ENCODE data around the gene MDC1. TPM values are rescaled to one million over a fixed set of nuclear protein-coding genes. Genes with fewer than 3 reads are reported as not detected.
A peak's percentile ranks its signal among the peaks of the same experiment; 100 is the strongest.

The MDC1 gene
- total and polyA plus RNA-seq, 8 donors: 12.3 to 28.0 (median 15.5) TPM

DNA sequence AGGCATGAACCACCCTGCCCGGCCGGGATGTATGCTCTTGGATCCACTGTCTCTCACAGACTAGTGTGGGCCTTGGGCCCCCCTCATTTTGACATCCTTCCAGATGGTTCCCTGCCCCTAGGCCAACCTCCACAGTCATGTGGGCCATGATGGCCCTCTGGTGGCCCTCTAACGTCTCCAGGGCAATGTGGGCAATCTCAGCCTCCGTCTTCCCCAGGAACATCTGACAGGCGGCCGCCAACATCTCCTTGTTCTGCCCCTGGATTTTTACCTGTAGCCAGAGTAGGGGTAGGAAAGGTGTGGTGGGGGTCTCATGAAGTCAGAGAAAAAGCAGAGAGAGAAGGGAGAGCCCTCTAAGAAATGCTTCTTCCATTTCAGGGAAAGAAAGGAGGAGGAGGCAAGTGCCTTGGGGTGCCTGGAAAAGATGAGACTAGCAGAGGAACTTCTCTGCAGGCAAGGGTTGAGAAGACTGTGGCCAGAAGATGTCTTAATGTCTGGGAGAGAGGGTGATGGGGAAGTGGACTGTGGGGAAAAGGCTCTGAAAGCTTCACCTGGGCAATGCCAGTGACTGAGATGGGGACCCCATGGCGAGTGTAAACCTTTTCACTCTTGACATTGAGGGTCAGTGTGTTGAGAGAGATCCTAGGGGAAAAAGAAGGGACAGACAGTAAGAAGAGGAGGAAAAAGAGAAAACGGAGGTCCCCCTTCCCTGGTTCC lies 24.1 kb upstream of the MDC1 start:
- TF ChIP-seq, protein P1, sequence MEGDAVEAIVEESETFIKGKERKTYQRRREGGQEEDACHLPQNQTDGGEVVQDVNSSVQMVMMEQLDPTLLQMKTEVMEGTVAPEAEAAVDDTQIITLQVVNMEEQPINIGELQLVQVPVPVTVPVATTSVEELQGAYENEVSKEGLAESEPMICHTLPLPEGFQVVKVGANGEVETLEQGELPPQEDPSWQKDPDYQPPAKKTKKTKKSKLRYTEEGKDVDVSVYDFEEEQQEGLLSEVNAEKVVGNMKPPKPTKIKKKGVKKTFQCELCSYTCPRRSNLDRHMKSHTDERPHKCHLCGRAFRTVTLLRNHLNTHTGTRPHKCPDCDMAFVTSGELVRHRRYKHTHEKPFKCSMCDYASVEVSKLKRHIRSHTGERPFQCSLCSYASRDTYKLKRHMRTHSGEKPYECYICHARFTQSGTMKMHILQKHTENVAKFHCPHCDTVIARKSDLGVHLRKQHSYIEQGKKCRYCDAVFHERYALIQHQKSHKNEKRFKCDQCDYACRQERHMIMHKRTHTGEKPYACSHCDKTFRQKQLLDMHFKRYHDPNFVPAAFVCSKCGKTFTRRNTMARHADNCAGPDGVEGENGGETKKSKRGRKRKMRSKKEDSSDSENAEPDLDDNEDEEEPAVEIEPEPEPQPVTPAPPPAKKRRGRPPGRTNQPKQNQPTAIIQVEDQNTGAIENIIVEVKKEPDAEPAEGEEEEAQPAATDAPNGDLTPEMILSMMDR (IDR thresholded peaks at IDR 0.05): no peak
- peaks cover 0 to 38% (median 10%) of the 10 kb centered on the region in 3 donors for H3K4me1 ChIP-seq
- H3K4me3 ChIP-seq: peak overlapping the region; percentile 67 to 97 (median 88)
- H3K36me3 ChIP-seq: peaks cover 0 to 8% (median 0%) of the 10 kb centered on the region in 3 donors
- intact Hi-C loops (cut with DNase I): no loop called here
- no peaks in the 10 kb centered on the region for H3K27me3 ChIP-seq
- H3K9me3 ChIP-seq: no peaks in the 10 kb centered on the region
- DNase-seq: peak in 1 of 6 donors; percentile 34
- no peak for FAIRE-seq
- H3K27ac ChIP-seq: peak overlapping the region in 3 of 4 donors; percentile 80 to 98 (median 95)
- 72 to 76% methylated on average over 8 of the region's 8 CpGs for WGBS, 2 donors
- ATAC-seq: no peak

DNA sequence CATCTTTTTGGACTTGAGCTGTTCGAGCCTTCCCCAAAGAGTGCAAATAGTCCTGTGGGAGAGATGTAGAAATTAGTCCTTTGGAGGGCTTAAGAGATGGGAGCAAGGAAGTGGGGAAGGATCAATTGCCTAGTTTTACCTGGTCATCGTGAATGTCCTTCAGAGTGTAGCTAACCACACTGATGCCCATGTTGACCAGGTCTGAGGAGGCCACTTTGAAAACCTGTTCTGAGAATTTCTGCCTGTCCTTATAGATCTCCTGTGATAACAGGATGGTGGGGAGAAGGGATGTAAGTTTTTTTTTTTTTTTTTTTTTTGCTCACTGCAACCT lies 23.4 kb upstream of the MDC1 start:
- no peak overlapping the region for H3K27ac ChIP-seq
- TF ChIP-seq, protein P1 (IDR thresholded peaks at IDR 0.05): no peak
- intact Hi-C loops (cut with DNase I): no loop called here
- ATAC-seq (no peak), FAIRE-seq (no peak), DNase-seq (no peak)
- 87 to 88% methylated on average over 2 of the region's 2 CpGs for WGBS, 2 donors
- H3K4me3 ChIP-seq: no peak overlapping the region
- H3K4me1 ChIP-seq: peaks cover 0 to 38% (median 10%) of the 10 kb centered on the region in 3 donors
- H3K9me3 ChIP-seq: no peaks in the 10 kb centered on the region
- no peaks in the 10 kb centered on the region for H3K27me3 ChIP-seq
- peaks cover 0 to 8% (median 0%) of the 10 kb centered on the region in 3 donors for H3K36me3 ChIP-seq

DNA sequence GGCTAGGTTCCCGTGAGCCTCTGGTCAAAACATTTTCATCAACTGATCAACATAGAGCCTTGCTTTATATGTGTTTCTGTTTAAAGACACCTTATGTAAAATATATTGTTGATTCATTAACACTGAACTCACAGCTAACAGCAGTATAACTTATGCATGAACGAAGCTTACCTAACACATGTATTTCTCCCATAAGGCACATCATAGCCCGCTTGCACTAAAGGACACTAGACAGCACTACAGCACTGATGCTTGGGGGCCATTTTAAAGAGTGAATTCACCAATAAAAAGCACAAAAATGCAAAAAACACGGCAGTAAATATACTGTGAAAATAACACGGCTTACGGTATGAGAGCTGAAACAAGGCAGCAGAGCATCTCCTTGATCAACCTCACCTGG lies 21.5 kb upstream of the MDC1 start:
- Histone ChIP-seq H3K36me3 (peaks cover 0 to 13% (median 0%) of the 10 kb centered on the region in 3 donors), H3K27me3 (no peaks in the 10 kb centered on the region), H3K27ac (no peak overlapping the region), H3K9me3 (no peaks in the 10 kb centered on the region), H3K4me1 (peaks cover 0 to 32% (median 10%) of the 10 kb centered on the region in 3 donors), H3K4me3 (no peak overlapping the region)
- intact Hi-C loops (cut with DNase I): loop anchor here in 1 of 3 donors (10.0 kb wide), 1 partner anchor 146 kb away; the partner anchor contains the start of gene DDR1
- ATAC-seq (no peak), DNase-seq (no peak), FAIRE-seq (no peak)
- TF ChIP-seq, protein P1 (IDR thresholded peaks at IDR 0.05): no peak
- 79 to 80% methylated on average over 6 of the region's 6 CpGs for whole genome bisulfite sequencing, 2 donors

DNA sequence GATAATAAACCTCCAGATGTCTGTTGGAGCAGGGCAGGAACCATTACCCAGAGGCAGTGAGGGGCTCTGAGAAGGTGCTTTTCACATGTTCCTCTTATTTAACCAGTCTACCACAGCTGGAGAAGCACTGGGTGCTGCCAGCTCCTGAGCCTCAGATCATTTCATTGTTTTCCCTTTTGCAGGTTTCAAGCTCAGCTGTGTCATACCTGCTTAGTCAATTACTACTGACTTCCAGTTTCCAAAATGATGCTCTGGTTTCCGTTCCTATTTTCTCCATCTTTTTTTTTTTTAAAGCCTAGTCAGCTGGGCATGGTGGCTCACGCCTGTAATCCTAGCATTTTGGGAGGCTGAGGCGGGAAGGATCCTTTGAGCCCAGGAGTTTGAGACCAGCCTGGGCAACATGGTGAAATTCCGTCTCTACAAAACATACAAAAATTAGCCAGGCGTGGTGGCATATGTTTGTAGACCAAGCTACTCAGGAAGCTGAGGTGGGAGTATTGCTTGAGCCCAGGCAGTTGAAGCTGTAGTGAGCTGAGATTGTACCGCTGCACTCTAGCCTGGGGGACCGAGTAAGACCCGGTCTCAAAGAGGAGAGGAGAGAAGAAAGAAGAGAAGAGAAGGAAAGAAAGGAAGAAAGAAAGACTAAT lies 18.7 kb upstream of the MDC1 start:
- 90 to 91% methylated on average over 8 of the region's 8 CpGs for WGBS, 2 donors
- Histone ChIP-seq H3K27me3 (no peaks in the 10 kb centered on the region), H3K27ac (no peak overlapping the region), H3K9me3 (no peaks in the 10 kb centered on the region), H3K4me3 (no peak overlapping the region), H3K36me3 (peaks cover 0 to 22% (median 0%) of the 10 kb centered on the region in 3 donors), H3K4me1 (peaks cover 0 to 29% (median 13%) of the 10 kb centered on the region in 3 donors)
- FAIRE-seq (no peak), DNase-seq (no peak), ATAC-seq (no peak)
- intact Hi-C loops (cut with DNase I): loop anchor here in 1 of 3 donors (10.0 kb wide), 1 partner anchor 149 kb away; the partner anchor contains the start of gene DDR1
- TF ChIP-seq, protein P1 (IDR thresholded peaks at IDR 0.05): no peak

All from pancreas (tissue), 10 donors.